Left renal cortex interstitium (tissue), 4 donors: ENCODE results near the gene ZNF444. TPM values are rescaled to one million over a fixed set of nuclear protein-coding genes. Genes with fewer than 3 reads are reported as not detected.
A peak's percentile ranks its signal among the peaks of the same experiment; 100 is the strongest.

Experiments
- DNase-seq, 4 donors: peaks; one replicate each; pipeline ENCODE4 v3.0.0-alpha.2; 2013; ENCODE audit warnings: low read depth in 4 of 4, low spot score in 2 of 4, missing footprints in 1 of 4
- polyA plus RNA-seq, 4 donors: library from polyadenylated mRNA; unstranded; fragments of 120-200 nt; gene quantifications; one replicate each; pipeline ENCODE4 v1.2.1, GENCODE V29; 2013; ENCODE audit not compliant: insufficient read length in 4 of 4

The ZNF444 gene
- polyA plus RNA-seq, 4 donors = 20.4 to 53.2 (median 33.8) TPM

DNA sequence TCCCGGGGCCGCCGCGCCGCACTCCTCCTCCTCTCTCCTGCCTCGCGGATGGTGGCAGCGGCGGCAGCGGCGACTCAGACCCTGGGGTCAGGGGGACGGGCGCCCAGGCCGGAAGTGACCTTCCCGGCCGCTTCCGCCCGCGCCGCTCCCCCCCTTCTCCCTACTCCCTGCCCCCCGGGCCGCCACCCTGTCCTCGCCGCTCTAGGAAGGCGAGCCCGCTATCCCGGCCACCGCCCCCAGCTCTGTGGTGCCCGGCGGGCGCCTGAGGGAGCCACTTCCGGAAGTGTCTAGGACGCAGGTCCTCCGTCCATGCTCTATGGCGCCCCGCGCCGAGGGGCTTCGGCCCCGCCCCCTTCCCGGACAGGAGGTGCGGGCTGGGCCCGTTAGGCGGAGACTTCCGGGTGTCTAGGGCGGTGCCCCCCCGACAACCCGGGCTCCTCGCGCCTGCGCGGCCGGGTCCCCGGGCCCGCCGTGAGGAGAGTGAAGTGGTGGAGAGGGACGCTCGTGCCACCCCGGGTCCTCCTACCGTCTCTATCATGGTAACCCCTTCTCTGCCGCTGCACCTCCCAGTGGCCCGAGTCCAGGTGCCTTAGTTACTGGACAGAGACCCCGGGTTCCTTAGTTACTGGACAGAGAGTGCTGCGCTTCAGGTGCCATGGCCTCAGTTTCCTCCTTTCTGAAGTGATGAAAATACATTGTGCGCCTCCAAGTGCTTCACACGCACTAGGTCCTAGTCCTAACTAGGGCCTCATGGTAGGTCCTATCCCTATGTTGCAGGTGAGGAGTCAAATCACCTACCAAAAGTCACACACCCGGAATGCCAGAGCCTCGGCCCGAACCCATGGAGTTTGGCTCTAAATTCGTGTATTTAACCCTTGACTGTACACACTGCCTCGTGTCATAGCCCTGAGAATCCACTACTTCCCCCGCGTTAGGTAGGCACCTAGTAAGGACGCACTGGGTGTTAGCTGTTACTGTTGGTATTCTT, 19.6 kb upstream of the ZNF444 start, which contains the start of gene ZNF787:
ZNF787 (minus strand) TSS at position 116 of the 988 bp plus-strand sequence. CDS start 18,078 bp downstream, outside the sequence.
- DNase-seq = peak; percentile 89 to 98 (median 94)

DNA sequence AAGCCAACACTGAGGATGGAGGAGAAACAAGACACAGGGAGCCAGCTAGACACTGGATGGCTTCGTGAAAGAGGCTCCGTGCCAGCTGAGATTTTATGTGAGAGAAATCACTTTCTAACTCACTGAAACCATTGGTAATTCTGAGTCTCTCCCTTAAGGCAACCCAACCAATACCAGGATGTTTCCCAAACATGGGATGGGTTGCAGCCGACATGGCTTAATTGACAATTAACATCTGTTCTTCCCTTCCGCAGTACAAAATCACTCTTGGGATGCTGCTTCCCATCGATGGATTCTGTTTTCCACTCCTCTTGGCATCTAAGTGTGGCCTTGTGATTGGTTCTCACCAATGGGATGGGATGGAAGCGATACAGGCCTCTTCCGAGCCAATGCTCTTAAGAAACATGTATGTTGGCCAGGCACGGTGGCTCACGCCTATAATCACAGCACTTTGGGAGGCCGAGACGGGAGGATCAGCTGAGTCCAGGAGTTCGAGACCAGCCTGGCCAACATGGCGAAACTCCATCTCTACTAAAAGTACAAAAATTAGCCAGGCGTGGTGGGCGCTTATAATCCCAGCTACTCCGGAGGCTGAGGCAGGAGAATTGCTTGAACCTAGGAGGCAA, 17.7 kb upstream of the ZNF444 start:
- no peak for DNase-seq

DNA sequence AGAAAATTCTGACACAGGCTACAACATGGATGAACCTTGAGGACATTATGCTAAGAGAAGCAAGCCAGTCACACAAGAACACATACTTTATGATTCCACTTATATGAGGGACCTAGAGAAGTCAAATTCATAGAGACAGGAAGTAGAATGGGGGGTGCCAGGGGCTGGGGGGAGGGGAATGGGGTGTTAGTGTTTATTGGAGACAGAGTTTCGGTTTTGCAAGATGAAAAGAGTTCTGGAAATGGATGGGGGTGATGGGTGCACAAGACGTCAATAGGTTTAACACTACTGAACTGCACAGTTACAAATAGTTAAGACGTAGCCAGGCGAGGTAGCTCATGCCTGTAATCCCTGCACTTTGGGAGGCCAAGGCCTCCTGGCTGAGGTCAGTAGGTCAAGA, 16.5 kb upstream of the ZNF444 start:
- DNase-seq = no peak

DNA sequence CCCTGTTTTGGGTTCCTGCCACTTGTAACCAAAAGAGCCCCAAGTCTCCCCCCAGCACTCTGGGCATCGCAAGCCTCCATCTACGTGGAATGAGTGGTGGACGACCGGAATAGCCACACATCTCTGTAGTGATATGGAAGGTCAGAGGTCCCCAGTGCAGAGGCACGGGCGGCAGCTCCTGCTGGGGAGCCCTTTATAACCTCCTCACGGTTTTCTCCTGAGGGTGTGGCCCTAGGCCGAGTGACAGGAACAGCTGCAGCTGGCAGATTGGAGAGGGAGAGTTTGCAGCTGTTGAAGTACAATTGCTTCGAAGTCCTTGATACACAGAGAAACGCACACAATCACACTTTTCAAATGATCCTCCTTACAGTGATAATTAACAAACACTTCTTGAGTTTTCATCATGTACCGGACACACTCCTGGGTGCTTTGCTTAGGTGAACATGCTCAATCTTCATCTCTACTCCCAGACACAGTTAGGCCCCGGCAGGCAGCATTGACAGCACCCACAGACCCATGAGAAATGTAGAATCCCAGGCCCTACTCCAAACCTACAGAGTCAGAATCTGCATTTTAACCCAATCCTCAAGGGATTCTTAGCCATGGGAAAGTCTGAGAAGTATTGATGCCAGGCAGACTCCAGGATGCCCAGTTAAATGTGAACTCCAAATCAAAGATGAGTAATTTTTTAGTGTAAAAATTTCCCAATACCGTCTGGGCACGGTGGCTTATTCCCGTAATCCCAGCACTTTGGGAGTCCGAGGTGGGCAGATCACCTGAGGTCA, 15.1 kb upstream of the ZNF444 start:
- DNase-seq = no peak

DNA sequence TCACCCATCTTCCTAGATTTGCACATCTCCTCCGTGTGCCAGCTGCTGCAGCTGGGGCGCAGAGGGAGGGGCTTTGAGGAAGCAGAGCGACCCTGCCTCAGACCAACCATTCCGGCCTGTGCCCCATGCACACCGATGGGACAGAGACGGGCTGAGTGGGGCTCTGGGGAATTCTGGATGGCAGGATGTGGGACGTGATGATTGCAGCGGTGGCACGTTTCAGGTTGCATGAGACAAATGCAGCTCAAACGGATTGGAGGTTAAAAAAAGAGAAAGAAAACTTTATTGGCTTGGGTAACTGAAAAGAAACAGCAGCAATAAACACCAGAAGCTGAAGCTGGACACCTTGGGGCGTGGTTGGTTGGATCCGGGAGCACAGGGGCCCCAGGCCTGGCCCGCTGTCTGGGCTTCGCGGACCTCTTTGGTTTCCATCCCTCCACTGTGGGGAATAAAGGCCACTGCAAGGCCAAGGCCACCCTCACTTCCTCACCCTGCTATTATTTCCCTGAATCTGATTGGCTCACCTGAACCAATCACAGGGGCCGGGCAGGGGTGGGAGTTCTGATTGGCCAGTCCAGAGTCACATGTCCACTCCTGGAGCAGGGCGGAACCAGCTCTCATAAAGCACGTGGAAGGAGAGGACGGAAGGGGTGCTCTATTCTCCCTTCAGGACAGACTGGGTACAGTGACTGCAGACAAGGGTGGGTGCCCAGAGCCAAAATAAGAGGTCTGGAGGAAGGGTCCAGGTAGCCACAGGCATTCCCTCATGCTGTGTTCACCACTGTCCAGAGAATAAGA, 13.9 kb upstream of the ZNF444 start:
- DNase-seq = no peak

DNA sequence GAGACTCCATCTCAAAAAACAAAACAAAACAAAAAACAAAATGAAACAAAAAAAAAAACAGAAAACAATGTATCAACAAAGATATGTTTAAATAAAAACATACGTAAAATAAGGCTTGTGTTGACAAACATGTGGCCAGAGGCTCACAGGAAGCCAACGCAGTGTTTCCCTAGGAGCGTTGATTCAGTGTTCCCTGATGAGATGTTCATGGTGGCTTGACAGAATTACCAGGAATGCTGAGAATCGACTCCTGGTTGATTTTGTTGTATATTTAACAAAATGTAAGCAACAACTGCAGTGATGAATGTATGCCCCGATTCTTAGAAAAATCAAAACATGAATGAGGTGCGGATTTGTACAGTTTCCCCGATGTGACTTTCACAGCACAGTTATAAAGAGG, 11.1 kb upstream of the ZNF444 start:
- no peak for DNase-seq

DNA sequence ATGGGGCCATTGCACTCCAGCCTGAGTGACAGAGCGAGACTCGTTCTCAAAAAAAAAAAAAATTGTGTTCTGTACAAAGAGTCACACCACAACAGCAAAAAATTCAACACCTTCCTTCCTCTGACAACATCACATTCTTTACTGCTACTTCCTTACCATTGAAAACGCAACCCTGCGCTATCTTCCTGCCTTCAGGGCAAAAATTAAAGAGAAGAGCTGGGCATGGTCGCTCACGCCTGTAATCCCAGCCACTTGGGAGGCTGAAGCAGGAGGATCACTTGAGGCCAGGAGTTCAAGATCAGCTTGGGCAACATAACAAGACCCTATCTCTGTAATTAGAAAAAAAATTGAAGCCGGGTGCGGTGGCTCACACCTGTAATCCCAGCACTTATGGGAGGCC, 9.4 kb upstream of the ZNF444 start:
- no peak for DNase-seq

DNA sequence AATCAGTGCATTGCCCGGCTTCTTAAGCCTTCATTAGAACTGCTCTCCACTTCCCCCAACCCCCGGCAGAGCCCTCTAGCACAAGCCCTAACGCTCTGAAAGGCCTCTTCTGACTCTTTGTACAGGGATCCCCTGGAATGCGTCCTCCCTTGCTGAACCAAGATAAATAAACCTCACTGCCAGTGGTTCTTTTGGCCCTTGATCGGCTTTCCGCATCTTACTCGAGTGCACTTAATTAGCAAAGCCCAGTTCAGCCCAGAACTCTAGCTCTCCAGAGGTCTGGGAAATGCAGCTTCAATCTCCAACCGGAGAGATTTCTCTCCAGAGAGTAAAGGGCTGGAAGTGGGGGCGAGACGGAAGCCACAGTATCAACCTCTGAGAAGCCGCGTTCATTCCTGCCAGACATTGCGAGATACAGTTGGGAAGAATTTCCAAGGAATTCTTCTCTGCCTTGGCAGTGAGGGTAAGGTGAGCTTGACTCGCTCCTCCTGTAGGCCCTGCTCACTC, 8.7 kb upstream of the ZNF444 start:
- no peak for DNase-seq

DNA sequence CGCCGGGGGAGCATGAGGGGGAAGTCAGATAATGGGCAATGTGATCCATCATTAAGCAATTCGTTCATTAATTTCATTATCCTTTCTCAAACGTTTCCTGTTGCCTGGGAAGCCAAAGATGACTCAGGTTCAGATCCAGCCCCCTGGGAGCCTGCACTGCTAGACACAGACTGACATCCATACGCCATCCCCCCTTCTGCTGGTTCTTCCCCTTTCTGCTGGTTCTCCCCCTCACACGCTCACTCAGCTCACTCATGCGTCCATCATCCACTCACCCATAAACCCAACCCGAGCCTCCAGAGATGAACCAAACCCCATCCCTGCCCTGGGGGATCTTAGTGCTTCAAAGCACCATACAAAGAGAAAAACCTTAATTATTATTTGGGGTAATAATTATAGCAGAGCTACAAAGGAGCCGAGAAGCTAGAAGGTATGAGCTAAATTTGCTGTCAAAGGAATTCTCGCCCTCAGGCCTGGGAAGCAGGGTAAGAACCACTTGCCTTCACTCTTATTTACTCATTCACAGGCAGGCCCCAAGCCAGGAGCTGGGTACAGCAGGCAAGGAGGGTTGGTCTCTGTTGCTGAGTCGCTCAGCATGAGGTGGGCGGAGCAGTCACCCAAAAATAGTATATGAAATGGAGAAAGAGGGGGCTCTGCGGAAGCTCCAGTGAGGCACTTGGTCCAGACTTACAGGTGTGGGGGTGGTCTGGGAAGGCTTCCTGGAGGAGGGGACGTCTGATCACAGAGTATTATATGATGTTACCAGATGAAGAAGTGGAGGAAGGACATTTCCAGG, 7.0 kb upstream of the ZNF444 start:
- no peak for DNase-seq

DNA sequence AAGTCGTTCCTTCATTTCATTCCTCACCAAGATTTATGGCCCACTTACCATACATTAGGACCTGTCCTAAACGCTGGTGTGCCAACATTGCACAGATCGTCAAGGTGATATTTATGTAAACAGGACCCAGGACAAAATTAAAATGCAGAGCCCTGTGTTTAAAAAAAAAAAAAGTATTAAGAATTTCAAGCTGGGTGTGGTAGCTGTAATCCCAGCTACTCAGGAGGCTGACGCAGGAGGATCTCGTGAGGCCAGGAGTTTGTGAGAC, 6.5 kb upstream of the ZNF444 start:
- no peak for DNase-seq

DNA sequence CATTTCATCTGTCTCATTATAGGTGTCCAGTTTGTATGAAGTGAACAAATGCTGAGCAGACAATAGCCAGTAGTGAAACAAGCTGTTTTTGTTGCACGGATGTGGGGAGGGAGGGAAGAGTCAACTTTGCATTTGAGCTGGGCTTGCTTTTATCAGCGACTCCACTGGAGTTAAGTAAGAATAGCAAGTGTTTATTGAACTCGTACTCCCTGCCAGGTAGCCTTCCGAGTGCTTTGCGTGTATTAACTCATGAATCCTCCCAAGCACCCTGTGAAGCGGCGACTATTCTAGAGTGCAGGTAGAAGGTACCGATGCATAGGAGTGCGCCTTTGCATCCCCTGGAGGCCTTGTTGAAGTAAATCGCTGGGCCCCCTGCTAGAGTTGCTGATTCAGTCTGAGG, 4.7 kb upstream of the ZNF444 start:
- no peak for DNase-seq

DNA sequence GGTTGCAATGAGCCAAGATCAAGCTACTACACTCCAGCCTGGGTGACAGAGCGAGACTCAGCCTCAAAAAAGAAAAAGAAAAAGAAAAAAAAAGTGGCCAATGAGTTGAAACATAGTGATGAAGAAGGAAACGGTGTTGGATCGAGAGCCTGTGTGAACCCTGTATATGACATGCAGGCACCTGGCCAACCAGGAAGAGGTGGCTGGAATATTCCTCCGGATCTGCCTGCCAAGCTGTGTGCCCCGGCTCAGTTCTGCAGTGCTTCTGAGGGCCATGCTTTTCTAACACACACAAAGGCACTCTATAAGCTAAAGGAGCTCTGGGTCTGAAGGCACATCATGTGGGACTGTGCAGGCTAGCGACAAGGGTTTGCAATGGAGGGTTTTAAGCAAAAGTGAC, 3.7 kb upstream of the ZNF444 start:
- DNase-seq = no peak

DNA sequence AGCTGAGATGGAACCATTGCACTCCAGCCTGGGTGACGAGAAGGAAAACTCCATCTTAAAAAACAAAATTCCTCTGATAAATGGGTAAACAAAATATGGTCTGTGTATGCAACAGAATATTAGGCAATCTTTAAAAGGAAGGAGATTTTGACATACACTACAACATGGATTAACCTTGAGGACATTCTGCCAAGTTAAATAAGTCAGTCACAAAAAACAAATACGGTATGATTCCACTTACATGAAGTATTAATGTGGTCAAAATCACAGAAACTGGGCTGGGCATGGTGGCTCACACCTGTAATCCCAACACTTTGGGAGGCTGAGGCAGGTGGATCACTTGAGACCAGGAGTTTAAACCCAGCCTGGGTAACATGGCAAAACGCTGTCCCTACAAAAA, 3.0 kb upstream of the ZNF444 start:
- no peak for DNase-seq

DNA sequence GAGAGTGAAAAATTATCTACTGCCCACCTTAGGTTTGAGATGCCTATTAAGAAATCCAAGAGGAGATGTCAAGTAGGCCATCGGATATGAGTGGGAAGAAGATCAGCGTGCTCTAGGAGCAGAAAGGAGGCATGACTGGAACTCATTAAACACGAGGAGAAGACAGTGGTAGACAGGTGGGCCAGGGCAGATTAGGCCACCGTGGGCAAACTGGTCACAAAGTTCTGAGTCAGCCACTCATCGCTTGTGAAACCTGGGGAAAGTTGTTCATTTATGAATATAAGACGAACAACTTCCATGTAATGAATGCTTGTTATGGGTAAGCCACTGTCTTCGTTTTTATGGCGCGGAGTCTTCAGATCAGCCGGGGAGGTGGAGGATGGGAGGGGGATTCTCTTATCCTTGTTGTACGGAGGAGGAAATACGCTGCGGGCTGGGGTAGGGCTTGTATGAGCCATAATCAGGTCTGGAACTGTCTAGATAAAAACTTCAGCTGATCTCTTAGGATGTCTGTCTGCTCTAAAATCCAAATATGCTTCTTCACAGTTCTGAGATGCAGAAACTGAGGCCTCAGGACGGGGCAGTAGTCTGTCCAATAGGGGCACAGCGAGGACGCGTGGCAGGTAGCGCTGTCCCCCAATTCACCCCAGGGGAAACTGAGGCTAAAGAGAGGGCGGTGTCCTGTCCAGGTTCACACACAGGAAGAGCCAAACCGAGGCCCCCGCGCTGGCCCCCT, 1.1 kb upstream of the ZNF444 start:
- DNase-seq = no peak

DNA sequence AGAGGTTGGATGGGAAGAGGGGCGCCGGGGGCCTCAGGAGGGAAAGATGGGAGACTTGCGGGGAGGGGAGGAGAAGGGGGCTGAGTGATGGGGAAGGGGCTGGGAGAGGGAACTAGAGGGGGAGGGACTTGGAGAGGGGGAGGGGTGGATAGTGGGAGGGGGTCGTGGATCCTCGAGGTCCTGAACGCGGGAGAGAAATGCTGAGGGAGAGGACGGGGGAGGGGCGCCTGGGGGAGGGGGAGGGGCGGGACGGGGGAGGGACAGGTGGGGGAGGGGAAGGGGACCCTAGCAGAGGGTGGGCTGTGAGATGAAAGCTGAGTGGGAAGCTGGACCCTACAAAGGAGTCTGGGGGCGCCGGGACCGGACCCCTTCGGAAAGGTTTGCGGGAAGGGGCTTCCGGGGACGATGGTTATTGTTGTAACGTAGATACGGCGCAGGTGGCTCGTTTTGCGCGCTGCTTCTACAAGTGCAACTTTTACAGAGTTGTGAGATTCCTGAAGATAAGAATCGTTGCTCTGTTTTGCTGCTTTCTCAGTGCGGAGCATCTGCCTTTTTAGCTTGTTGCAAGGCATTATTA, 418 bp downstream of the ZNF444 start:
- no peak for DNase-seq

DNA sequence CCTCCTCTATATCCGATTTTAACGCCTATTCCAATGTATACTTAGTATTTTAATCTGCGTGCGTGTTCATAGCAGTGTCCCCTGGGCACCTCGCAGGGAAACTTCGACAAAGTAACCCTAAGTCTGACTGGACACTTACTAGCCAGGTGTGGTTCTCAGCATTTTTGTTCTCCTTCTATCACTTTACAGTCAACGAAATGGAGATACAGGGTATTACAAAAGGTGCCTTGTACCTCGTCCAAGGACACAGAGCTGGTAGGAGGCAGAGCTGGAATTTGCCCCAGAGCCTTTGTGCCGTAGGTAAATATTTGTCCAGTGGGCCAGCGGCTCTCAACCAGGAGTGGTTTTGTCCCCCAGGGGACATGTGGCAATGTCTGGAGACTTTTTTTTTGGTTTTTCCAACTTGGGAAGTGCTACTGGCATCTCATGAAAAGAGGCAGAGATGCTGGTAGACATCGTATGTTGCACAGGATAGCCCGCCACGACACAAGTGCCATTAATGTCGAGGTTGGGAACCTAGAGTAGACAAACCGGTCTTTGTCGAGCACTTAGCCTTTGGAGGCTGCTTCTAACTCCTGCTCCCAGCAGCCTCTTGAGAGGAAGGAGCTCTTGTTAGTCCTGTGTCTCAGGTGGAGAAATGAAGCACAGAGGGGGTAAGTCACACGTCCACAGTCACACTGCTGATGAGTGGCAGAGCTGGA, 1.1 kb downstream of the ZNF444 start:
- DNase-seq = no peak

DNA sequence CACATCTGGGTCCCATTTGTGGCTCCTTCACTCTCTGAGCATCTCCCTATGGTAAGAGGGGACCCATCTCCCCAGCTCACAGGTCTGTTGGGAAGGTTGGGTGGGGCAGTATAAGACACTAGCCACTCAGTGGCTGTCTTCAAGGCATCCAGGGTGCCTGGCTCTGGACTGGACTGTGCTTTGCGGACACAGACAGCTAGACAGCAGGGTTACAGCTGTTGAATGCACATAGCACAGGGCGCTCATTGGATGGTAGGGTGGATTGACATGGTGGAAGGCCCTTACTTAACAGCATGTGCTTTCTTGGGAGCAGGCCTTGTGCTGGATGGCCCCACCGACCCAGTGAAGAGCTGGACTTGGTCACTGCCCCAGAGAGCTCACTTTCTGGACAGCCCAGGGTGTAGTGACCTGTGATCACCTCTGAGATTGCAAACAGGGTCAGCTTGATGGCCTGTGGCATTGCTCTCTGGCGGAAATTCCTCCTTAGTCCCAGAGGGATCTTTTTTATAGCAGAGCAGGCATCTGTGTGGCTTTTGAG, 1.9 kb downstream of the ZNF444 start:
- DNase-seq = no peak

DNA sequence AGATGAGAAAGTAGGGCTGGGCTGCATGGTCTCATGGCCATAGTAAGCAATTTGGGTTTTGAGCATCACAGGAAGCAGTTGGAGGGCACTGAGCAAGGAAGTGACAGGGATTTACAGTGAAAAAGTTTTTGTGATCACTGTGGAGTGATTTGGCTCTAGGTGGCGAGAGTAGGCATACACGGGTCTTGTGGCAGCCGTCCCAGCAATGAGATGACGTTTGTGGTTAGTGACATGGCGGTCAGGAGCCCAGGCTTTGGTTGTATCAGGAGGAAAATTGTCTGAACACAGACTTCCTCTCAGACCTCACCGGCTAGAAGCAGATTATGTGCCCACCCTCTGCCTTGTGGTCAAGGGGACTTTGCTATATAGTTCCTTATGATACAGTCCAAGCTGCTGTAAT, 3.3 kb downstream of the ZNF444 start:
- DNase-seq = no peak
